Measurements from ENCODE around the gene RNF152. TPM values are rescaled to one million over a fixed set of nuclear protein-coding genes. Genes with fewer than 3 reads are reported as not detected.

RNF152 gene
- total RNA-seq, 4 donors from 2014 or later, result 11.8 to 16.7 (median 12.8) TPM

DNA sequence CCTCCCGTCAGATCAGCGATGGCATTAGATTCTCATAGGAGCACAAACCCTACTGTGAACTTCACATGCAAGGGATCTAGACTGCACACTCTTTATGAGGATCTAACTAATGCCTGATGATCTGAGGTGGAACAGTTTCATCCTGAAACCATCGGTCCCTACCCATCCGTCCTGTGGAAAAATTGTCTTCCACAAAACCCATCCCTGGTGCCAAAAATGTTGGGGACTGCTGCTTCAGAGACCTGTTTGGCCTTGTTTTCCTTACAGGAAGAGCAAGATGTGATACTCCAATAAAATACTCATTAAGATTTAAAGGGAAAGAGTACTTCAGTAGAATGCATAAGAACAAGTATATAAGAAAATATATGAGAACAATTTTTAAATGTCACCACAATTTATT, 71.1 kb downstream of the RNF152 start:
- TF ChIP-seq, protein P1, sequence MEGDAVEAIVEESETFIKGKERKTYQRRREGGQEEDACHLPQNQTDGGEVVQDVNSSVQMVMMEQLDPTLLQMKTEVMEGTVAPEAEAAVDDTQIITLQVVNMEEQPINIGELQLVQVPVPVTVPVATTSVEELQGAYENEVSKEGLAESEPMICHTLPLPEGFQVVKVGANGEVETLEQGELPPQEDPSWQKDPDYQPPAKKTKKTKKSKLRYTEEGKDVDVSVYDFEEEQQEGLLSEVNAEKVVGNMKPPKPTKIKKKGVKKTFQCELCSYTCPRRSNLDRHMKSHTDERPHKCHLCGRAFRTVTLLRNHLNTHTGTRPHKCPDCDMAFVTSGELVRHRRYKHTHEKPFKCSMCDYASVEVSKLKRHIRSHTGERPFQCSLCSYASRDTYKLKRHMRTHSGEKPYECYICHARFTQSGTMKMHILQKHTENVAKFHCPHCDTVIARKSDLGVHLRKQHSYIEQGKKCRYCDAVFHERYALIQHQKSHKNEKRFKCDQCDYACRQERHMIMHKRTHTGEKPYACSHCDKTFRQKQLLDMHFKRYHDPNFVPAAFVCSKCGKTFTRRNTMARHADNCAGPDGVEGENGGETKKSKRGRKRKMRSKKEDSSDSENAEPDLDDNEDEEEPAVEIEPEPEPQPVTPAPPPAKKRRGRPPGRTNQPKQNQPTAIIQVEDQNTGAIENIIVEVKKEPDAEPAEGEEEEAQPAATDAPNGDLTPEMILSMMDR (IDR thresholded peaks at IDR 0.05), result no peak
- TF ChIP-seq EP300 (IDR thresholded peaks at IDR 0.05), result no peak
- no peak for TF ChIP-seq POLR2A (IDR thresholded peaks at IDR 0.05)
- no peaks in the 10 kb centered on the region for H3K4me1 ChIP-seq
- WGBS, 2 donors, result 86 to 96% methylated on average over 4 of the region's 4 CpGs

DNA sequence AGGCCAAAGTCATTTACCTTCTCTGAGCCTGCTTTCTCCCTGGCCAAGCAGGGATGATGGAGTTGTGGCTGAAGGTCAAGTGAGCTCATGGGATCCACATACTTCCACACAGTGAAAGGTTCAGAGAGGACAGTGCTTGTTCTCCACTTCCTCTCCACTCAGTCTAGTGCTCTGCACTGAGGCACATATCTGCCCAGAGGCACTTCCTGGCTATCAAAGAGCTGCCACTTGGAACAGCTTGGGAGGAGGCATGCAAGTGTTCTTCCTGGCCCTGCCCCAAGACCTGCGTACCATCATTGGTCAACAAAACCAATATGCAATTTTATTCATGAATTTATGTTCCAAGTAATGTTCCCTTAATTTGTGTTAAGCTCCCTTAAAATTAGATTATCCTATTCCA, 71.9 kb downstream of the RNF152 start:
- H3K9me3 ChIP-seq, result no peaks in the 10 kb centered on the region
- no peaks in the 10 kb centered on the region for H3K27me3 ChIP-seq
- H3K4me1 ChIP-seq, result no peaks in the 10 kb centered on the region
- H3K36me3 ChIP-seq, result peaks cover 0 to 4% (median 0%) of the 10 kb centered on the region in 3 donors
- TF ChIP-seq, protein P1 (IDR thresholded peaks at IDR 0.05), result no peak
- no peak for TF ChIP-seq POLR2A (IDR thresholded peaks at IDR 0.05)
- no peak for TF ChIP-seq EP300 (IDR thresholded peaks at IDR 0.05)
- H3K27ac ChIP-seq, result no peak overlapping the region
- DNase-seq (ENCODE audit: low spot score in 2 of 2), result no peak
- H3K4me3 ChIP-seq, result no peak overlapping the region
- 85 to 92% methylated on average over 1 of the region's 1 CpG for WGBS, 2 donors

More for the DNA sequence above, 71.1 kb downstream of the RNF152 start:
- Histone ChIP-seq H3K27me3 (no peaks in the 10 kb centered on the region), H3K36me3 (no peaks in the 10 kb centered on the region), H3K27ac (no peak overlapping the region), H3K4me3 (no peak overlapping the region), H3K9me3 (no peaks in the 10 kb centered on the region)
- no peak for DNase-seq (ENCODE audit: low spot score in 2 of 2)

DNA sequence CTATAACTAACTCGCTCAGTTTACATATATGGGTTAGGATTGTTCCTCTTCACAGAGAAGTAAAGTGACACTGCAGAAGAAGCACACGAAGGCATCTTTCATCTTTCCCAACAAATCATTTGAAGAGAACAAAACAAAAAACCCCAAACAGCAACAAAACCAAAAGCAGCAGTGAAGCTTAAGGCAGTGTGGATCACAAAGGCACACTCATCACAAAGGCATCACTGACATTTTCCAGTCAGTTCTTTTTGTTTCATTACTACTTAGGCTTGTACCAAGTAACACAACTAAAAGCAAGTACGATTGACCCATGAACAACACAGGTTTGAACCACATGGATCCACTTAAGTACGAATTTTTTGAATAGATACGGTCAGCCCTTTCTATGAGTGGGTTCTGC, 75.7 kb downstream of the RNF152 start:
- H3K36me3 ChIP-seq, result peaks cover 0 to 9% (median 0%) of the 10 kb centered on the region in 3 donors

DNA sequence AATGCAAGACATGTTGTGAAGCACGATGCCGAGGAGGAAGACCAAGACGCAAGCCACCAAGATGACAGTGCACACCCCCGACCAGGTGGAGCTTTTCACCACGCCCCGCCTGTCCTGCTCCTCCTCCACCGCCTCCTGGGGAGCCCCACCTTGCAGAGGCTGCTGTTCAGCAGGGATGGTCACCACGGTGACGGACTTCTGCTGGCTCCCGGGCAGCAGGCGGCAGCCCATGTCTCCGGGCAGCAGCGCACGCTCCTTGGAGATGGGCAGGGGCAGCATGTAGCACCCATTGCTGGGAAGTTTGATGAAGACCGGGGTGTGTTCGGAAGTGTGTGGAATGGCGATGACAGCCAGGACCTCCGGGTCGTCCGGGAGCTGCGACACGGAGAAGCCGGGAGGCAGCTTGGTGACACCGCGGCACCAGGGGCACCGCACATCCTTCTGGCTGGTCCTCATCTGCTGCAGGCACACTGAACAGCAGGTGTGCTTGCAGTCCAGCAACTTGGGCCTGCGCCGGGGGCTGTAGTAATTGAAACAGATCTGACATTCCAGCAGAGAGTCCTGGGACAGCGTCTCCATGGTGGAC, 76.8 kb downstream of the RNF152 start:
- DNase-seq (ENCODE audit: low spot score in 2 of 2), result no peak
- Histone ChIP-seq H3K4me1 (no peaks in the 10 kb centered on the region), H3K36me3 (peaks cover 0 to 9% (median 0%) of the 10 kb centered on the region in 3 donors), H3K9me3 (no peaks in the 10 kb centered on the region), H3K4me3 (no peak overlapping the region), H3K27me3 (no peaks in the 10 kb centered on the region), H3K27ac (no peak overlapping the region)
- 94 to 96% methylated on average over 25 to 29 of the region's 29 CpGs for WGBS, 2 donors
- TF ChIP-seq POLR2A (IDR thresholded peaks at IDR 0.05), result no peak
- no peak for TF ChIP-seq EP300 (IDR thresholded peaks at IDR 0.05)
- TF ChIP-seq, protein P1 (IDR thresholded peaks at IDR 0.05), result no peak

More for the DNA sequence above, 75.7 kb downstream of the RNF152 start:
- Histone ChIP-seq H3K27me3 (no peaks in the 10 kb centered on the region), H3K4me3 (no peak overlapping the region), H3K4me1 (no peaks in the 10 kb centered on the region), H3K9me3 (no peaks in the 10 kb centered on the region), H3K27ac (no peak overlapping the region)
- no peak for DNase-seq (ENCODE audit: low spot score in 2 of 2)
- no peak for TF ChIP-seq POLR2A (IDR thresholded peaks at IDR 0.05)
- TF ChIP-seq, protein P1 (IDR thresholded peaks at IDR 0.05), result no peak
- TF ChIP-seq EP300 (IDR thresholded peaks at IDR 0.05), result no peak
- 88 to 91% methylated on average over 5 of the region's 5 CpGs for WGBS, 2 donors

DNA sequence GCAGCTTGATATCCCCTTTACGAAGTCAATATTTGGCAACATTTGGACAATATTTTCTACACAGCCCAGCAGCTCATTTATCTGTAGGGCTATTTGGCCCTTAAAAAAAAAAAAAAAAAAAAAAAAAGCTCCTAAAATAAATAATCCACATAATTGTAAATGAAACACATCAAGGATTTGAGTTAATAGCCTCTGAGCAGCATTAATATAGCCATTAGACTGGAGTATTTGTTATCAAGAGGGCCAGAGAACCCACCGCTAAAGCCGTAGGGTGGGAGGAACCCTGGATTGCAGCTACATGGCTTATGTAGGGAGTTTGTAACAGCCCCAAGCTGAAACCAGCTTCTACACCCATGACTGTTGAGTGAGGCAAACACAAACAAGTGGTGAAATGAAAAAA, 84.5 kb downstream of the RNF152 start:
- Histone ChIP-seq H3K4me3 (no peak overlapping the region), H3K9me3 (no peaks in the 10 kb centered on the region), H3K27ac (no peak overlapping the region), H3K4me1 (no peaks in the 10 kb centered on the region), H3K27me3 (no peaks in the 10 kb centered on the region), H3K36me3 (no peaks in the 10 kb centered on the region)
- 91 to 95% methylated on average over 3 of the region's 3 CpGs for WGBS, 2 donors
- TF ChIP-seq POLR2A (IDR thresholded peaks at IDR 0.05), result no peak
- TF ChIP-seq EP300 (IDR thresholded peaks at IDR 0.05), result no peak
- TF ChIP-seq, protein P1 (IDR thresholded peaks at IDR 0.05), result no peak
- no peak for DNase-seq (ENCODE audit: low spot score in 2 of 2)
